Epithelial cell of proximal tubule (primary cell): ENCODE data around the gene AQP5. TPM values are rescaled to one million over a fixed set of nuclear protein-coding genes. Genes with fewer than 3 reads are reported as not detected.
"Not testable (repeated sequence)": the region's sequence is repeated elsewhere in the genome, so short reads cannot be mapped to it uniquely, and the experiment has no call there.

ENCODE experiments used
- DNase-seq: peaks from one replicate; pipeline ENCODE4 v3.0.0-alpha.2; 2011; ENCODE audit warnings: low read depth
- H3K4me3 ChIP-seq: 2 replicates; pipeline ENCODE4 v1.5.1; 2011; ENCODE audit warnings: low read depth, mild to moderate bottlenecking, low read length
- total RNA-seq: library from RNA; depleted of rRNA; stranded (reverse); fragments of >200 nt; gene quantifications from 2 replicates; pipeline ENCODE4 v1.2.3, GENCODE V29; 2015
- TF ChIP-seq, protein P1 (sequence below): conservative IDR thresholded peaks from 2 replicates; pipeline ENCODE4 v1.5.1; 2012; ENCODE audit warnings: low read depth, mild to moderate bottlenecking, low read length

The AQP5 gene
- total RNA-seq, 1 donor from 2014 or later, result not detected

DNA sequence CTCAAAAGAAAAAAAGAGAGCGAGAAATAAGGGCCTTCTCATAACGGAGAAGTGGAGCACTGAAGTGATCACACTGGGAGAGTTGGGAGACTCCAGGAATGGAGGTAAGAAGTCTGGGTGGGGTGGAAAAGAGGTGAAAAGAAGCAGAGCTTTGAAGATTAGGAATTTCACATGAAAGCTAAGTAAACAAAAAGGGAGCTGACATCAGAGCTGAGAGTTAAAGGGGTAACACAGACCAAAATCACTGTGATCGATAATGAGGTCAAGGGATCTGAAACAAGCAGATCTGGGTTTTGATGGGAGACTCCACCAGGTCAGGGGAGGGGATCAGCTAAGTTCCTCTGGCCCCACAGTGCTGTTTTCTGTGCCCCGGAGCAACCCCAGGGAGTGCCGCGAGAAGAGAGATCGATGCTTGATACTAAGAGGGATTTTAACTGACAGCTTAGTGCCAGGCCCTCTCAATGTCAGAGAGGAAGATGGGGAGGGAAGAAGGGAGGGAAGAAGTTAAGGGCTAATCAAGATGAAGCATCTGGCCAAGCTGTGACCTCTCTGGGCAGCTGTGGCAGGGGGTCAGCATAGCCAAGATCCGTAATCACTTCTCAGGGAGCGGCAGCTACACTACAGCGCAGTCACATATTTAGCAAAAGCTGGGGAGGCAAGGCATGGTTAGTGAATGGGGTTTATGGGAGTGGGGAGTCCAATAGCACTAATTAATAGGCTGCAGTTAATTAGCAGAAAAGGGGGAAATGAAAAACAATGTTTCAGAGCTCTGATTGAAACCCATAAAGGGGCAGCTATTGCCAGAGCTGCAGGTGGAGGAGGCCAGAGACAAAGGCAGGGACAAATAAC is 19.1 kb downstream of the AQP5 start:
- no peak overlapping the region for H3K4me3 ChIP-seq
- TF ChIP-seq, protein P1, sequence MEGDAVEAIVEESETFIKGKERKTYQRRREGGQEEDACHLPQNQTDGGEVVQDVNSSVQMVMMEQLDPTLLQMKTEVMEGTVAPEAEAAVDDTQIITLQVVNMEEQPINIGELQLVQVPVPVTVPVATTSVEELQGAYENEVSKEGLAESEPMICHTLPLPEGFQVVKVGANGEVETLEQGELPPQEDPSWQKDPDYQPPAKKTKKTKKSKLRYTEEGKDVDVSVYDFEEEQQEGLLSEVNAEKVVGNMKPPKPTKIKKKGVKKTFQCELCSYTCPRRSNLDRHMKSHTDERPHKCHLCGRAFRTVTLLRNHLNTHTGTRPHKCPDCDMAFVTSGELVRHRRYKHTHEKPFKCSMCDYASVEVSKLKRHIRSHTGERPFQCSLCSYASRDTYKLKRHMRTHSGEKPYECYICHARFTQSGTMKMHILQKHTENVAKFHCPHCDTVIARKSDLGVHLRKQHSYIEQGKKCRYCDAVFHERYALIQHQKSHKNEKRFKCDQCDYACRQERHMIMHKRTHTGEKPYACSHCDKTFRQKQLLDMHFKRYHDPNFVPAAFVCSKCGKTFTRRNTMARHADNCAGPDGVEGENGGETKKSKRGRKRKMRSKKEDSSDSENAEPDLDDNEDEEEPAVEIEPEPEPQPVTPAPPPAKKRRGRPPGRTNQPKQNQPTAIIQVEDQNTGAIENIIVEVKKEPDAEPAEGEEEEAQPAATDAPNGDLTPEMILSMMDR, result no peak
- no peak for DNase-seq

DNA sequence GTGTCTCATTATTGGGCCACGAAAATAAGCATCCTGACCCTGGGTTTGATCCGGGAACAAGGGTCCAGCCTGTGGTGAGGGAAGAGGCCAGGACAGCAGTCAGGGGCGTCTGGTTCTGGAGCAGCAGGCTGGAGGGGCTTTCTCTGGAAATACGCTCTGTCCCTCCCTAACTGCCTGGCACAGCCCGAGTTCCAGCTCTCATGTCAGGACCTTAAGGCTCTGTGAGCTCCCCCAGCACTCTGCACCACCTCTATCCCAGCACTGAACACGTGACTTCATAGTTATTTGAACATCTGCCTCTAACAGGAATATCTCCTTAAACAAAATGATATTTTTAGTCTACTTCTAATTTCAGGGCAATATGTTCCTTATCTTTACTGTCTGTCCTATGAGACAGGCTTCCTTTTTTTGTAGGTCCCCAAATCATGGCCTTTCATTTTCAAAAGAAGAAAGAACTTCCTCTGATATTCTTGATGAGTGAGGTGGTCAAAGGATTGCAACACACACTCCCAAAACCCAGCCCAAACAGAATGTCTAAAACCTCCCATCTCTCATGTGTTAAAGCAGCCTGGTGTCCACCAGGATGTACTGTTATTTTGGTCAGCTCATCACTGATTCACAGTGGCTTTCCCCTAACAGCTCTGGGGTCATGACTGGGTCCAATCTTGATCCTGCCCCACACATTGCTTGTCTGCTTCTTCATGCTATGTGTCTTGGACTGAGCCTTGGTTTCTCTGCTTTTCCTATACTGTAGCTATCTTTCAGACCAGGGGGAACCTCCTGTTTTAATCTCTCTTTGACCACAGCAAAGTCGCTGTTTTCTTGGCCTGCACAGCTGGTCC is 20.8 kb downstream of the AQP5 start:
- H3K4me3 ChIP-seq, result no peak overlapping the region
- DNase-seq, result no peak
- TF ChIP-seq, protein P1, result no peak

DNA sequence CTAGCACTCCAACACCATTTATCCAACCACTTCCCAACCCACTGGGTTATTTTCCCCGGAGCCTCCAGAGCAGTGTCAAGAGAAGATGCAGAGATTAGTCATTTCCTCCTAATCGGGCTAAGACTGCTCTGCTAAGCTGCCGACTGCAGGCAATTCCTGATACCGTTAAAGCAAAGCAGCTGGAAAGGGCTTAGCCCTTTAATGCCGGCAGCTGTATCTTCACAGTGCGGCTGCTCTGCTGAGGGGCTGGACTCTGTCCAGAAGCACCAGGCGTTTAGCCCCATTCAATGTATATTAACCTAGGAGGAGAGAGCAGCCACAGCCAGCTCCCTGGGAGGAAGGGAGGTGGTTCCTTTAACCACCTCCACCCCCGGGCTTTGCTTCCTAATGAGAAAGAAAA is 22.2 kb downstream of the AQP5 start:
- no peak for DNase-seq
- TF ChIP-seq, protein P1, result no peak
- H3K4me3 ChIP-seq, result no peak overlapping the region

DNA sequence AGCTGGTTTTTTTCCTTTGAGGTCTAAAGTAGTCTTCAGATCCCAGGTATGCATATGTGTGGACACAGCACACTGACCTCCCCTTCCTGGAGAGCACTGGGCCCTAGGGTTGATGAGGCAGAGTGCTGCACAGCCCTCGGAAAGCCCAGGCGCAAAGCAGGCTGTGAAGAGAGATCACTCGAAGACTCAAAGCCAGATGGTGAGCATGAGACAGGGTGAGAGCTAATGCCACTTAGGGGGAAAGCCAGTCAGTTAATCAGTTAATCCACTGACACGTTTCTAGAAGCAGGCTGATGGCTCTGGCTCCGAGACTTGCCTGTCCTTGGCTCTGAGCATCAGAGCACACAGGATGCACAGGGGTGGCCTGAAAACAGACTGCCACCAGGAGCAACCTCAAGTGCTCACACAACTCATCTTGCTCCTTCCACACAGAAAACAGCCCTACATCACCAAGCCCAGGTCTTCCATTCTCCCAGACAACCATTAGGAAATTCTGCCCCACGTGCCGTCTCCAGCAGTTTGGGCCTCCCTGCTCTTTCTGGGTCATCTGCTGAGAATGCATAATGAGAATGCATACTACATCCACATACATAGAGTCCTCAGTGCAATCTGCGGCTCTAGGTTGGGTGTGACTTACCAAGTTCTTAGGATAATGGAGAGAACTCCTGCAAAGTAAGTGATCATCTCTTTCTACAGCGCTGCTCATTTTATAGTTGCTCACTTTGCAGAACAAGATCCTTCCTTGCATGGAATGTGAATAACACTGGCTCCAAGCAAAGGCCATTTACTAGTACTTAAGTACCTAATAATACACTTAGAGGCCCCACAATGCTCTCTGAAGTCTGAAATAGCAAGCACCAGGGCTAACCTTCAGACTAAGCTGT is 23.0 kb downstream of the AQP5 start:
- TF ChIP-seq, protein P1, result no peak
- no peak overlapping the region for H3K4me3 ChIP-seq
- DNase-seq, result no peak

DNA sequence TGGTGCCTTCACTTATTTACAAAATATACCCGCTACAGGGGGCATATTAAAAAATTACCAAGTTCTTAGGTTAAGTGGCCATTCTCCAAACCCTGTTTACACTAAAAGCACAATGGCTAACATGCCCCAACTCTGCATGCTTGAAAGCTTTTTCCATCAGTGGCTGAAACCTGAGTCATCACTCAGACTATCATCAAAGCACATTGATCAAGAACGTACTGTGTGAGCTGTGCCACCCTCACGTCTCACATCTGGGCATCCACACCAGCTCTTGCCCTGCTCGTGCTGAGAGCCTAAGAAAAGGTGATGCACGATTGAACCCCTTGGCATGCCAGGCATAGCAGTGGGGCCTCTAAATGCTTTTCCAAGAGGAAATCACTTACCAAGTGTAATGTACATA is 24.3 kb downstream of the AQP5 start:
- TF ChIP-seq, protein P1, result no peak
- H3K4me3 ChIP-seq, result no peak overlapping the region
- DNase-seq, result peak; percentile 69

DNA sequence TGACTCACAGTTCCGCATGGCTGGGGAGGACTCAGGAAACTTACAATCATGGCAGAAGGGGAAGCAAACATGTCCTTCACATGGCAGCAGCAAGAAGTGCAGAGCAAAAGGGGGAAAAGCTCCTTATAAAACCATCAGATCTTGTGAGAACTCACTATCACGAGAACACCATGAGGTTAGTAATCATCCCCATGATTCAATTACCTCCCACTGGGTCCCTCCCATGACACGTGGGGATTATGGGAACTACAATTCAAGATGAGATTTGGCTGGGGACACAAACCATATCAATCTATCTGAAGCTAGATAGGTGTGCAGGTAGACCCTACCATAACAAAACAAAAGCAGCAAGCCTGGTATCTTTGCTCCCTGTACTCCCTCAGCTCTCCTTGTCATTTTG is 24.8 kb downstream of the AQP5 start:
- not testable (repeated sequence) for H3K4me3 ChIP-seq, DNase-seq
